IPS-20b (cell line): ENCODE results near the gene PLXDC2.

ENCODE experiments used
- H3K27ac ChIP-seq: one replicate; pipeline ENCODE4 v1.5.1; 2013; ENCODE audit warnings: low read length
- H3K27me3 ChIP-seq: 2 replicates; pipeline ENCODE4 v1.6.1; 2013; ENCODE audit warnings: mild to moderate bottlenecking, low read length, inconsistent platforms; ENCODE audit not compliant: insufficient read depth
- H3K36me3 ChIP-seq: 2 replicates; pipeline ENCODE4 v1.6.1; 2013; ENCODE audit warnings: low read depth, mild to moderate bottlenecking, inconsistent platforms, low read length, moderate library complexity; ENCODE audit not compliant: insufficient read depth
- H3K4me1 ChIP-seq: 2 replicates; pipeline ENCODE4 v1.6.1; 2013; ENCODE audit warnings: mild to moderate bottlenecking, control low read depth, inconsistent platforms, low read length, moderate library complexity; ENCODE audit not compliant: insufficient read depth
- H3K4me3 ChIP-seq: 2 replicates; pipeline ENCODE4 v1.5.1; 2013; ENCODE audit warnings: mild to moderate bottlenecking, low read length, inconsistent platforms
- H3K9ac ChIP-seq: 2 replicates; pipeline ENCODE4 v1.6.1; 2013; ENCODE audit warnings: low read depth, mild to moderate bottlenecking, inconsistent platforms, low read length, moderate library complexity
- H3K9me3 ChIP-seq: 2 replicates; pipeline ENCODE4 v1.6.1; 2013; ENCODE audit warnings: mild to moderate bottlenecking, low read depth, low read length, inconsistent platforms; ENCODE audit not compliant: insufficient read depth

PLXDC2 gene

GRCh38 chr10:20109613-20110012 is 293.4 kb downstream of the PLXDC2 start:
- H3K36me3 ChIP-seq: no peaks in the 10 kb centered on the region
- H3K4me3 ChIP-seq: no peak overlapping the region

DNA sequence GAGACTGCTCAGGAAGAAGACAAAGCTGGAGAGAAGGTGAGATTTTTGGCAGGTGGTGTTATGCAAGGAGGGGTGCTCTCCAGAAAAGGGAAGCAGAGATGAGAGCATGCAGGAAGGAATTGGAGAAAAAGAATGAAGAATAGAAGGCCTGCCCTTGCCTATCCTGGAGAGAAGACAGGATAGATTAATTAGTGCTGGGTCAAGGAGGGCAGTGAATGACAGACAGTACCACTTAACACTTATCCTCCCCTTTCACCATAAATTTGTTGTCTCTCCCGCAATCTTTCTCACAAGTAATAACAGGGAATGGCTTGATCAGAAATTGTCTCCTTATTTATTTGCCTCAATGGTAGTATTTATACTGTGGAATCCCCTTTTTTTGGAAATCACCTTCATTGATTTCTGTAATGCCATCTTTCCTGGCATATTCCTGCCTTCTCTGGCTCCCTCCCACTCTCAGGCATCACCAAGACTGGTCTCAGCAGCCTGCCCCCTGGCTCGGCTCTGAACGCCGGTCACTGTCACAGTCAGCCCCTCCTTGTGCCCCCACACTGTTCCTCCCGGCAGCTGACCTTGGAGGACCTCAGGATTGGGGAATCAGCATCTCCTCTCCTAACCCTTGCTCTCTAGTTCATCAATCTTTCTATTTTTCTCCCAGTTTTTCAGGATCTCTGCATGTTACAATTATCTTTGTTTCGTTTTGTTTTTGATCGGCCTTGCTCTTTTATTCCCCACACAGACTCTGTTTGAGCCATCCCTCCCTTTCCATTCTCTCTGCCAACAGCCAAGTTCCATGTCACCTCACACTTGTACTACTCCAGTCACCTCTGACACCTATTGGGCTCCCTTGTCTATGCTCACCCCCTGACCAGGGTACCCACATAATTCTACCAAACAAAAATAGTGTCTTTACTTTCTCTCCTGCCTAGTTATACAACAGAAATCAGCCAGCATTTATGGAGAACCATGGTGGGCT is 294.2 kb downstream of the PLXDC2 start:
- H3K4me1 ChIP-seq: peaks cover 14% of the 10 kb centered on the region
- no peak overlapping the region for H3K9ac ChIP-seq
- no peaks in the 10 kb centered on the region for H3K9me3 ChIP-seq
- no peaks in the 10 kb centered on the region for H3K36me3 ChIP-seq
- H3K27me3 ChIP-seq: peaks cover 9% of the 10 kb centered on the region; the same call in 1 of the 2 replicates
- no peak overlapping the region for H3K4me3 ChIP-seq
- H3K27ac ChIP-seq: no peak overlapping the region

More at GRCh38 chr10:20109613-20110012, 293.4 kb downstream of the PLXDC2 start:
- Histone ChIP-seq H3K27me3 (peaks cover 3% of the 10 kb centered on the region; the same call in 1 of the 2 replicates), H3K27ac (no peak overlapping the region), H3K9me3 (no peaks in the 10 kb centered on the region), H3K4me1 (peaks cover 7% of the 10 kb centered on the region; the same call in 1 of the 2 replicates), H3K9ac (no peak overlapping the region)

- H3K9ac ChIP-seq: no peak overlapping the region
- peaks cover 43% of the 10 kb centered on the region for H3K4me1 ChIP-seq
- no peak overlapping the region for H3K4me3 ChIP-seq
- H3K36me3 ChIP-seq: no peaks in the 10 kb centered on the region
- H3K27ac ChIP-seq: no peak overlapping the region
- peaks cover 9% of the 10 kb centered on the region; the same call in 1 of the 2 replicates for H3K27me3 ChIP-seq
- no peaks in the 10 kb centered on the region for H3K9me3 ChIP-seq
These were observed 297.9 kb downstream of the PLXDC2 start for GRCh38 chr10:20114179-20114578.

GRCh38 chr10:20115894-20116293 is 299.7 kb downstream of the PLXDC2 start:
- Histone ChIP-seq H3K27ac (no peak overlapping the region), H3K9ac (no peak overlapping the region), H3K4me3 (peak overlapping the region; percentile 36; the same call in 1 of the 2 replicates), H3K4me1 (peaks cover 40% of the 10 kb centered on the region), H3K36me3 (no peaks in the 10 kb centered on the region), H3K27me3 (peaks cover 9% of the 10 kb centered on the region; the same call in 1 of the 2 replicates), H3K9me3 (no peaks in the 10 kb centered on the region)

DNA sequence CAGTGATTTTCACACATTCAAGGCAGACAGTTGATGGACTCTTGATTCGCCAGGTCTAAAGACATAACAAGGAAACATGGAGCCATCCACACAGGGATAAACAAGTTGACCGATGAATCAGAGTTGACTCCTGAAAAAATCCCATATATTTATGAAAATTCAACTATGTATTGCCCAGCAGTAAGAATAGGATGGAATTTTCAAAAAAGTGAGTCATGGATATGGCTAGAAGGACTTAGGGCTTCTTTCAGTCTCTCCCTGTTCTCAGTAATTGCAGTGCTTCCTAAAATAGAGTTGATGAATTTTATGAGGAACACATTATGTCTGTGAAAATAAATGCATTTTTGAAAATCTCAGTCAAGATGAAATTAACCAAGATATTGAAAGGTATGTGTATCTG is 301.2 kb downstream of the PLXDC2 start:
- peaks cover 40% of the 10 kb centered on the region for H3K4me1 ChIP-seq
- peak overlapping the region; percentile 27; the same call in 1 of the 2 replicates for H3K4me3 ChIP-seq
- H3K9ac ChIP-seq: no peak overlapping the region
- H3K9me3 ChIP-seq: no peaks in the 10 kb centered on the region
- H3K36me3 ChIP-seq: no peaks in the 10 kb centered on the region
- H3K27ac ChIP-seq: no peak overlapping the region
- H3K27me3 ChIP-seq: peaks cover 9% of the 10 kb centered on the region; the same call in 1 of the 2 replicates

GRCh38 chr10:20118119-20118518 is 301.9 kb downstream of the PLXDC2 start:
- Histone ChIP-seq H3K4me1 (peaks cover 40% of the 10 kb centered on the region), H3K9me3 (no peaks in the 10 kb centered on the region), H3K27ac (no peak overlapping the region), H3K36me3 (no peaks in the 10 kb centered on the region), H3K27me3 (peaks cover 9% of the 10 kb centered on the region; the same call in 1 of the 2 replicates), H3K9ac (peak overlapping the region; percentile 53; the same call in 1 of the 2 replicates), H3K4me3 (peak overlapping the region; percentile 36; the same call in 1 of the 2 replicates)

- no peak overlapping the region for H3K4me3 ChIP-seq
- no peak overlapping the region for H3K9ac ChIP-seq
- no peaks in the 10 kb centered on the region for H3K36me3 ChIP-seq
- peaks cover 8% of the 10 kb centered on the region; the same call in 1 of the 2 replicates for H3K9me3 ChIP-seq
- no peak overlapping the region for H3K27ac ChIP-seq
- H3K27me3 ChIP-seq: no peaks in the 10 kb centered on the region
- no peaks in the 10 kb centered on the region for H3K4me1 ChIP-seq
These were observed 312.6 kb downstream of the PLXDC2 start for GRCh38 chr10:20128811-20129210.

GRCh38 chr10:20132816-20133215 is 316.6 kb downstream of the PLXDC2 start:
- Histone ChIP-seq H3K9ac (no peak overlapping the region), H3K27ac (no peak overlapping the region), H3K9me3 (peaks cover 6% of the 10 kb centered on the region; the same call in 1 of the 2 replicates), H3K36me3 (0 out of 2 replicates have a peak, but pooled peaks cover 3% of the 10 kb centered on the region), H3K4me3 (no peak overlapping the region), H3K27me3 (no peaks in the 10 kb centered on the region), H3K4me1 (no peaks in the 10 kb centered on the region; the same call in 1 of the 2 replicates)

DNA sequence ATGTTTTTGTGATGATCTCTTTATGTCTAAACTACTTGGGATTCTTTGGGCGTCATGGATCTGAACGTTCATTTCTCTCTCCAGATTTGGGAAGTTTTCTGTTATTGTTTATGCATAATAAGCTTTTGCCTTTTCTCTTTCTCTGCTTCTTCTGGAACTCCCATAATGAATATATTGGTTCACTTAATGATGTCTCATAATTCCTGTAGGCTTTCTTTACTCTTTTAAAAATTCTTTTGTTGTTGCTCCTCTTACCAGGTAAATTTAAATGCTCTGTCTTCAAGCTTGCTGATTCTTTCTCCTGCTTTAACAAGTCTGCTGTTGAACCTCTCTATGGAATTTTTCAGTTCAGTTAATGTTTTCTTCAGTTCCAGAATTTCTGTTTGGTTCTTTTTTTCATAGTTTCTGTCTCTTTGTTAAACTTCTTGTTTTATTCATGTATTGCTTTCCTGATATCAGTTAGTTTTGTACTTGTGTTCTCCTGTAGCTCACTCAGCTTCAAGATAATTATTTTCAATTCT is 317.5 kb downstream of the PLXDC2 start:
- no peak overlapping the region for H3K4me3 ChIP-seq
- 0 out of 2 replicates have a peak, but pooled peaks cover 3% of the 10 kb centered on the region for H3K36me3 ChIP-seq
- no peak overlapping the region for H3K27ac ChIP-seq

GRCh38 chr10:20142311-20142710 is 326.1 kb downstream of the PLXDC2 start:
- H3K4me1 ChIP-seq: peaks cover 8% of the 10 kb centered on the region; the same call in 1 of the 2 replicates
- H3K9ac ChIP-seq: no peak overlapping the region
- peaks cover 11% of the 10 kb centered on the region; the same call in 1 of the 2 replicates for H3K36me3 ChIP-seq
- H3K27ac ChIP-seq: no peak overlapping the region
- no peak overlapping the region for H3K4me3 ChIP-seq
- 0 out of 2 replicates have a peak, but pooled peaks cover 3% of the 10 kb centered on the region for H3K9me3 ChIP-seq
- no peaks in the 10 kb centered on the region for H3K27me3 ChIP-seq

More for the DNA sequence above, 317.5 kb downstream of the PLXDC2 start:
- H3K9me3 ChIP-seq: peaks cover 6% of the 10 kb centered on the region; the same call in 1 of the 2 replicates
- no peak overlapping the region for H3K9ac ChIP-seq
- H3K4me1 ChIP-seq: no peaks in the 10 kb centered on the region; the same call in 1 of the 2 replicates
- H3K27me3 ChIP-seq: no peaks in the 10 kb centered on the region

GRCh38 chr10:20144268-20144667 is 328.0 kb downstream of the PLXDC2 start:
- Histone ChIP-seq H3K27ac (no peak overlapping the region), H3K9ac (no peak overlapping the region), H3K4me1 (peaks cover 9% of the 10 kb centered on the region; the same call in 1 of the 2 replicates), H3K36me3 (peaks cover 11% of the 10 kb centered on the region; the same call in 1 of the 2 replicates), H3K27me3 (no peaks in the 10 kb centered on the region), H3K4me3 (no peak overlapping the region), H3K9me3 (0 out of 2 replicates have a peak, but pooled peaks cover 2% of the 10 kb centered on the region)
